ENCODE results near the gene HBA1. TPM values are rescaled to one million over a fixed set of nuclear protein-coding genes. Genes with fewer than 3 reads are reported as not detected.

The HBA1 gene
- total and polyA plus RNA-seq, 2 of the 4 experiments (the other 2 are of a cell fraction), result 0.21 TPM; not detected in 1

GRCh38 chr16:175011-175949, 1.2 kb upstream of the HBA1 start:
- H2BK5ac ChIP-seq (ENCODE audit: low read depth, low read length, poor library complexity, severe bottlenecking), result no peak overlapping the region
- dilution Hi-C loops (cut with HindIII; ENCODE audit: low sequenced_read_pairs, unreplicated experiment) (no loop called here), intact Hi-C loops (cut with micrococcal nuclease) (no loop called here), in situ Hi-C loops (cut with MboI; ENCODE audit: low sequenced_read_pairs) (no loop called here)
- no TSS peak for BruUV-seq (replicated peaks)
- H3K14ac ChIP-seq (replicated peaks; ENCODE audit: low read depth, low read length), result no peak overlapping the region
- H3K18ac ChIP-seq (ENCODE audit: low read depth, low read length), result no peak overlapping the region
- H3K9ac ChIP-seq (ENCODE audit: low read depth, low read length), result no peak overlapping the region
- 35% methylated on average over 2 of the region's 8 CpGs; no CpG with 5 or more reads in 1 of the 2 experiments for WGBS, 2 experiments (ENCODE audit: extremely low coverage in 2 of 2, insufficient read length in 1 of 2)
- no peaks in the 10 kb centered on the region for H3K9me1 ChIP-seq (ENCODE audit: insufficient read depth, low read length)
- peaks cover 46% of the 10 kb centered on the region for H3K27me3 ChIP-seq (ENCODE audit: control insufficient read depth, insufficient read depth, low read length)
- H3K4me3 ChIP-seq (ENCODE audit: insufficient read depth, low read depth, low read length), result no peak overlapping the region
- no peak overlapping the region for H2AK9ac ChIP-seq (replicated peaks; ENCODE audit: low read depth, low read length, poor library complexity)
- no peaks in the 10 kb centered on the region for H3K36me3 ChIP-seq (ENCODE audit: control insufficient read depth, insufficient read depth, low read length)
- H4K20me1 ChIP-seq (ENCODE audit: insufficient read depth, low read length), result peaks cover 6% of the 10 kb centered on the region; the same call in 1 of the 2 replicates
- ChIA-PET CTCF (no interaction called here), POLR2A (ENCODE audit: unreplicated experiment) (interaction anchor here (0.6 kb wide), 1 partner anchor 9 kb away, joined by 12 read pairs; no protein-coding TSS in a partner anchor)
- ATAC-seq (ENCODE audit: low read depth), result no peak
- no peaks in the 10 kb centered on the region for H3K4me1 ChIP-seq (ENCODE audit: control insufficient read depth, insufficient read depth, low read length)
- no peak overlapping the region for H2AFZ ChIP-seq (replicated peaks; ENCODE audit: low read length, poor library complexity)
- no peak overlapping the region for H4K91ac ChIP-seq (ENCODE audit: insufficient read depth, low read depth, low read length)
- H3K9me3 ChIP-seq (ENCODE audit: control insufficient read depth, insufficient read depth, low read length), result 0 out of 2 replicates have a peak, but pooled peaks cover 2% of the 10 kb centered on the region
- no peak for DNase-seq
- no peak overlapping the region for H3K23ac ChIP-seq (ENCODE audit: low read depth, low read length)
- H3K27ac ChIP-seq (ENCODE audit: insufficient read depth, low read length), result no peak overlapping the region
- H2BK120ac ChIP-seq (ENCODE audit: low read depth, low read length), result no peak overlapping the region
- H3K79me1 ChIP-seq (ENCODE audit: low read depth in 1 of 2, low read length in 2 of 2), result no peaks in the 10 kb centered on the region
- H3K56ac ChIP-seq (ENCODE audit: extremely low read depth, insufficient read depth, low read length), result no peak overlapping the region
- no peak overlapping the region for H4K8ac ChIP-seq (ENCODE audit: low read depth in 2 of 2, low read length in 2 of 2)
- no peak overlapping the region for H4K5ac ChIP-seq (ENCODE audit: low read depth, low read length)
- no peak overlapping the region for H3K4me2 ChIP-seq (ENCODE audit: low read depth, low read length)
- no peak overlapping the region for H3K4ac ChIP-seq (ENCODE audit: low read depth, low read length)
- no peak overlapping the region for H2BK20ac ChIP-seq (ENCODE audit: low read depth, low read length)
- no peak overlapping the region for H2BK15ac ChIP-seq (ENCODE audit: low read depth, low read length)
- no peak overlapping the region for H2AK5ac ChIP-seq (ENCODE audit: low read depth, low read length)
- TF ChIP-seq POLR2A (IDR thresholded peaks at IDR 0.05; ENCODE audit: low read depth, low read length) (no peak), USF2 (IDR thresholded peaks at IDR 0.05; ENCODE audit: low read depth, low read length) (no peak), CEBPB (IDR thresholded peaks at IDR 0.05; ENCODE audit: low read depth, low read length) (no peak), SMC3 (IDR thresholded peaks at IDR 0.05; ENCODE audit: low read depth, low read length) (no peak), RCOR1 (IDR thresholded peaks at IDR 0.05; ENCODE audit: insufficient replicate concordance, low read length) (no peak), MAZ (IDR thresholded peaks at IDR 0.05; ENCODE audit: borderline replicate concordance, low read depth, low read length) (no peak), MAFK (IDR thresholded peaks at IDR 0.05; ENCODE audit: low read depth, low read length) (no peak), RAD21 (IDR thresholded peaks at IDR 0.05; ENCODE audit: low read length) (no peak), NFE2L2 (IDR thresholded peaks at IDR 0.05; ENCODE audit: low read depth, low read length) (no peak), BHLHE40 (IDR thresholded peaks at IDR 0.05; ENCODE audit: low read depth, low read length) (no peak), MXI1 (IDR thresholded peaks at IDR 0.05; ENCODE audit: borderline replicate concordance, low read depth, low read length) (no peak), CTCF (conservative IDR thresholded peaks at IDR 0.05; ENCODE audit: low read depth, low read length) (no peak), RFX5 (IDR thresholded peaks at IDR 0.05; ENCODE audit: low read depth, low read length) (no peak), CHD1 (IDR thresholded peaks at IDR 0.05; ENCODE audit: low read depth, low read length) (no peak), FOS (IDR thresholded peaks at IDR 0.05; ENCODE audit: low read depth, low read length) (no peak)
